Glutamatergic neuron (in vitro differentiated cells): Measurements from ENCODE around the gene FLVCR2. TPM values are rescaled to one million over a fixed set of nuclear protein-coding genes. Genes with fewer than 3 reads are reported as not detected.

Experiments
- DNase-seq: peaks from one replicate; pipeline ENCODE4 v3.0.0; 2022
- H3K27ac Mint-ChIP-seq: one replicate; pipeline ENCODE4 v1.8.0; 2020; ENCODE audit warnings: mild to moderate bottlenecking, mixed read lengths, inconsistent platforms; ENCODE audit not compliant: unreplicated experiment
- H3K27me3 Mint-ChIP-seq: one replicate; pipeline ENCODE4 v1.8.0; 2020; ENCODE audit warnings: mild to moderate bottlenecking, moderate library complexity, mixed read lengths, inconsistent platforms; ENCODE audit not compliant: unreplicated experiment
- H3K36me3 Mint-ChIP-seq: one replicate; pipeline ENCODE4 v1.8.0; 2020; ENCODE audit warnings: mild to moderate bottlenecking, mixed read lengths, inconsistent platforms; ENCODE audit not compliant: unreplicated experiment
- H3K4me1 Mint-ChIP-seq: one replicate; pipeline ENCODE4 v1.8.0; 2020; ENCODE audit warnings: mild to moderate bottlenecking, low read depth, mixed read lengths, inconsistent platforms; ENCODE audit not compliant: unreplicated experiment
- H3K4me3 Mint-ChIP-seq: one replicate; pipeline ENCODE4 v1.8.0; 2020; ENCODE audit warnings: mild to moderate bottlenecking, mixed read lengths, inconsistent platforms; ENCODE audit not compliant: unreplicated experiment
- H3K9me3 Mint-ChIP-seq: one replicate; pipeline ENCODE4 v1.8.0; 2020; ENCODE audit warnings: mild to moderate bottlenecking, moderate library complexity, mixed read lengths, inconsistent platforms; ENCODE audit not compliant: unreplicated experiment
- total RNA-seq: library from RNA; stranded (reverse); fragmentation: NEBNext Ultra II Directional; extraction: Animal tissue kit (Norgen Biotek cat#: 25700); gene quantifications from one replicate; pipeline ENCODE4 v1.2.1, GENCODE V29; 2021; ENCODE audit not compliant: unreplicated experiment
- TF ChIP-seq, protein P1 (sequence below): fragments of 200-600 bp; sonication (generic); IDR thresholded peaks from one replicate; pipeline ENCODE4 v1.5.0; 2021; ENCODE audit not compliant: partially characterized antibody, unreplicated experiment

The FLVCR2 gene
- total RNA-seq, 1 donor from 2014 or later = not detected

DNA sequence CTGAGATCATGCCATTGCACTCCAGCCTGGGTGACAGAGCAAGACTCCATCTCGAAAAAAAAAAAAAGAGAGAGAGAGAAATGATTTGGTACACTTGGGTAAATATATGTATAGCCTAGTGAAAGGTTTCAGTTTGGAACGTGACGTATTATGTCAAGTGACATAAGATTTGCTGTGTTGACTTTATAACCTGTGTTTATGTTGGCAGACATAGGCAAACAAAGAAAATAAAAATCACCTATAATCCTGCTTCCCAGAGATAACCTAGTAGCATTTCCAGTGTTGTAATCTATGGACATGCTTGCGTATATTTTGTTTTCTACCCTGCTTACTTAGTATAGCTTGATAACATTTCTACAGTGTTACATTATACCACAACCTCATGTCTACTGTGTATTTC is 65.6 kb downstream of the FLVCR2 start:
- Mint-ChIP-seq H3K27me3 (peaks cover 2% of the 10 kb centered on the region), H3K9me3 (no peaks in the 10 kb centered on the region), H3K27ac (no peak overlapping the region), H3K4me3 (no peak overlapping the region), H3K36me3 (no peaks in the 10 kb centered on the region), H3K4me1 (no peaks in the 10 kb centered on the region)
- TF ChIP-seq, protein P1, sequence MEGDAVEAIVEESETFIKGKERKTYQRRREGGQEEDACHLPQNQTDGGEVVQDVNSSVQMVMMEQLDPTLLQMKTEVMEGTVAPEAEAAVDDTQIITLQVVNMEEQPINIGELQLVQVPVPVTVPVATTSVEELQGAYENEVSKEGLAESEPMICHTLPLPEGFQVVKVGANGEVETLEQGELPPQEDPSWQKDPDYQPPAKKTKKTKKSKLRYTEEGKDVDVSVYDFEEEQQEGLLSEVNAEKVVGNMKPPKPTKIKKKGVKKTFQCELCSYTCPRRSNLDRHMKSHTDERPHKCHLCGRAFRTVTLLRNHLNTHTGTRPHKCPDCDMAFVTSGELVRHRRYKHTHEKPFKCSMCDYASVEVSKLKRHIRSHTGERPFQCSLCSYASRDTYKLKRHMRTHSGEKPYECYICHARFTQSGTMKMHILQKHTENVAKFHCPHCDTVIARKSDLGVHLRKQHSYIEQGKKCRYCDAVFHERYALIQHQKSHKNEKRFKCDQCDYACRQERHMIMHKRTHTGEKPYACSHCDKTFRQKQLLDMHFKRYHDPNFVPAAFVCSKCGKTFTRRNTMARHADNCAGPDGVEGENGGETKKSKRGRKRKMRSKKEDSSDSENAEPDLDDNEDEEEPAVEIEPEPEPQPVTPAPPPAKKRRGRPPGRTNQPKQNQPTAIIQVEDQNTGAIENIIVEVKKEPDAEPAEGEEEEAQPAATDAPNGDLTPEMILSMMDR = no peak
- DNase-seq = no peak

DNA sequence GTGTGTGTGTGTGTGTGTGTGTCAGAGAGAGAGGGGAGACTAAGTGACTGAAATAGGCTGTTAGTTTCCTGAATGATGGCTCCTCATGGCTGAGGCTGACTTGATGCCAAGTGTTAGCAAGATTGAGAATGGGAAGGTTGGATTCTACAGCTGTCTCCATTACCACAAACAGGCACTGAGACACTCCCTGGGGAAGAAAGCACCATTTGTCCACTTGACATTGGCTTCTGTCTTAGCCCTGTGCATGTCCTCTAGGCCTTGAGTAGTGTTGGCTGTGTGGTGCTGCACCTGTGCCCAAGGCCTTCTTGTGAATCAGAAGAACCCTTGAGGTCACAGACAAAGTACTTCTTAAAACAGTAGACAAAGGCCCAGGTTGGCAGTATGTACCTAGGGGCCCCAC is 66.6 kb downstream of the FLVCR2 start:
- TF ChIP-seq, protein P1 = no peak
- Mint-ChIP-seq H3K36me3 (no peaks in the 10 kb centered on the region), H3K4me1 (no peaks in the 10 kb centered on the region), H3K27ac (no peak overlapping the region), H3K9me3 (no peaks in the 10 kb centered on the region), H3K27me3 (peaks cover 2% of the 10 kb centered on the region), H3K4me3 (no peak overlapping the region)
- no peak for DNase-seq

DNA sequence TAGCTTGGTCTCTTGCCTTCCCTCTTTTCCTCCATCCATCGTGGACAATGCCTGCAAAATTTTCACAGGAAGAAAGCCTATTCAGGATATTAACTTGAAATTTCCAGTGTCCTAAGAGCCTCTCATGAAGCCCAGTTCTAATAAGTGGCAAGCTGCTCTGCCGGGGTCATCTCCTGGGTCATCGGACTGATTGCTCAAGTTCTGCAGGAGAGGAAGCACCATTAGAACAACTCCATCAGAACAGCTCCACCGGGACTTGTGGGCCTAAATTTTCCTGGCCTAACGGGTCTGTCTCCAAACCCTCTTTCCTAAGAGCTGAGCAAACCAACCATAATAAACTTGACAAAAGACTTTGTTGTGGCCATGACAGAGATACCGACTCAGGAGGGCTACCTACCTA is 68.3 kb downstream of the FLVCR2 start:
- no peaks in the 10 kb centered on the region for H3K36me3 Mint-ChIP-seq

DNA sequence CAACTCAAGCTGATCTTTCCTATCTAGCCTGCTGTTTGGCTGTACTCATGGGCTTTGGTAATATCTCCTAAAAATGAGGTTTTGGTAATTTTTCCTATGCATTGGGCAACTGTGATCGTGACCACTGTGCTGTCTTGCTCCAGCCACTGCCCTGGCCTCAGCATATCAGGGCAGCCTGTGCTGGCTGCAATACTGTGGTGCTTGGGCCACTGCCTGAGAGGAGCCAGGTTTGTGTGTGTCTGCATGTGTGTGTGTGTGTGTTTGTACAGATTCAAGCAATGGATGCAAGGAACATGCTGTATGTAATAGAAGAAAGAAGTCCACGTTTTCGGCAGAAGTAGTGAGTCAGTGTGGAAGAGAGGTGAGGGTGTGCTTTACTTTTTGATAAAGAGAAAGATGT is 69.2 kb downstream of the FLVCR2 start:
- DNase-seq = no peak
- H3K9me3 Mint-ChIP-seq = peaks cover 1% of the 10 kb centered on the region
- no peaks in the 10 kb centered on the region for H3K4me1 Mint-ChIP-seq
- H3K4me3 Mint-ChIP-seq = no peak overlapping the region
- H3K27me3 Mint-ChIP-seq = no peaks in the 10 kb centered on the region
- no peak overlapping the region for H3K27ac Mint-ChIP-seq
- TF ChIP-seq, protein P1 = no peak
- no peaks in the 10 kb centered on the region for H3K36me3 Mint-ChIP-seq

More for the DNA sequence above, 68.3 kb downstream of the FLVCR2 start:
- H3K4me1 Mint-ChIP-seq = no peaks in the 10 kb centered on the region
- no peak overlapping the region for H3K4me3 Mint-ChIP-seq
- H3K9me3 Mint-ChIP-seq = peaks cover 1% of the 10 kb centered on the region
- TF ChIP-seq, protein P1 = no peak
- H3K27ac Mint-ChIP-seq = no peak overlapping the region
- DNase-seq = no peak
- no peaks in the 10 kb centered on the region for H3K27me3 Mint-ChIP-seq

DNA sequence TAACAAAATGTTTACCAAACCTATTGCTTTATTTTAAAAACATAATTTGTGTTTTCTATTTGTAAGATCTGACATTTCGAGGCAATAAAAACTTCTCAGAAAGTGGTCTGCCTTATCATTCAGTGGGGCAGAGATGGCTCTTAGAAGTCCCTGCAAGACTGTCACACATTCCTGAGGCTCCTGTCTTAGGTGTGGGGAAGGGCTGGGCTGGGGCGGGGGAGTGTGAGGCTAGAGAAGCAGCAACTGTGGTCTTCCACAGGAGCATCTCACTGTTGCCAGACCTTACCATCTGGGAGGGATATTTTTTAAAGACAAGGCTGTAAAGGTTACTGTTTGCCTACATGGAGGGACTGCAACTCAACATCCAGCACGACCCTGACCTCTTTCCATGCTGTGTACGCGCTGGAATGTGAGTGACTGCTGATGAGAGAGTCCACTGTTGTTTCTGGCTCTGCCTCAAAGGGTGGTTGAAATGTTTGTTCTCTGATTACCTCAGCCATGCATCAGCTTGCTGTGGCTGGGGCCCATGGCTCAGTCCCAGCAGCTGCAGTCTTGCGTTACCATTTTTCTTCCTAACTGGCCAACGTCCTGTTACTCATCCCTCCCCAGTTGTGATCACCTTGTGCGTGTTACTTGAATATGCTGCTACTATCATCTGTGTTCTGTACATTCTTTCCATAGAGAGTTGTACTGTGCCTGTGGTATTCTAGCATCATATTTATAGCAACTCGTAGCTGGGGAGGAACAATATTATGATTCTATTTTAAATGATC is 69.8 kb downstream of the FLVCR2 start:
- H3K36me3 Mint-ChIP-seq = no peaks in the 10 kb centered on the region
- H3K27ac Mint-ChIP-seq = no peak overlapping the region
- H3K4me1 Mint-ChIP-seq = no peaks in the 10 kb centered on the region
- TF ChIP-seq, protein P1 = no peak
- no peaks in the 10 kb centered on the region for H3K27me3 Mint-ChIP-seq
- H3K9me3 Mint-ChIP-seq = peaks cover 1% of the 10 kb centered on the region
- no peak overlapping the region for H3K4me3 Mint-ChIP-seq
- no peak for DNase-seq
